ENCODE measurements around the gene AP4B1.
"Not testable (repeated sequence)": the region's sequence is repeated elsewhere in the genome, so short reads cannot be mapped to it uniquely, and the experiment has no call there.

AP4B1 gene

DNA sequence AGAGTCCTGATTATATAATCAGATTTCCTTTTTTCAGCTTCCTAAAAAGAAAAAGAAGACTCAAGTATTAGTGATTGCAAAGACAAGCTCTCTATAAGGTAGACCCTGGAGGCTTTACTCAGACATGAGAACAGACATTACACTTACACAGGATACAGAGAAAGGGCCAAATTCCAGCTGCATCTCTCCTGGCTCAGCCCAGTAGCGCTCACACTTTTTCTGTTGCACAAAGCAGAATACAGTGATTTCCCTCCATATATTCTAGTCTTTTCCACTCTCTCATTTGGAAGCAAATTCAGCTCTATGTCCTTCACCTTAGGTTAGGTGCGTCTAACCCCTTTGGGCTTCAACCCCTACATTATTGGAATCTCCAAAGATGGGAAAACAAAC, 48.2 kb downstream of the AP4B1 start:
- no peak overlapping the region for H3K4me3 ChIP-seq (ENCODE audit: low read depth, low read length)
- TF ChIP-seq, protein P1, sequence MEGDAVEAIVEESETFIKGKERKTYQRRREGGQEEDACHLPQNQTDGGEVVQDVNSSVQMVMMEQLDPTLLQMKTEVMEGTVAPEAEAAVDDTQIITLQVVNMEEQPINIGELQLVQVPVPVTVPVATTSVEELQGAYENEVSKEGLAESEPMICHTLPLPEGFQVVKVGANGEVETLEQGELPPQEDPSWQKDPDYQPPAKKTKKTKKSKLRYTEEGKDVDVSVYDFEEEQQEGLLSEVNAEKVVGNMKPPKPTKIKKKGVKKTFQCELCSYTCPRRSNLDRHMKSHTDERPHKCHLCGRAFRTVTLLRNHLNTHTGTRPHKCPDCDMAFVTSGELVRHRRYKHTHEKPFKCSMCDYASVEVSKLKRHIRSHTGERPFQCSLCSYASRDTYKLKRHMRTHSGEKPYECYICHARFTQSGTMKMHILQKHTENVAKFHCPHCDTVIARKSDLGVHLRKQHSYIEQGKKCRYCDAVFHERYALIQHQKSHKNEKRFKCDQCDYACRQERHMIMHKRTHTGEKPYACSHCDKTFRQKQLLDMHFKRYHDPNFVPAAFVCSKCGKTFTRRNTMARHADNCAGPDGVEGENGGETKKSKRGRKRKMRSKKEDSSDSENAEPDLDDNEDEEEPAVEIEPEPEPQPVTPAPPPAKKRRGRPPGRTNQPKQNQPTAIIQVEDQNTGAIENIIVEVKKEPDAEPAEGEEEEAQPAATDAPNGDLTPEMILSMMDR (IDR thresholded peaks at IDR 0.05; ENCODE audit: low read depth, low read length), result no peak
- DNase-seq (ENCODE audit: low read depth, low spot score), result no peak
- in situ Hi-C loops (cut with HindIII; ENCODE audit: low sequenced_read_pairs), result no loop called here

GRCh38 chr1:113855630-113856400, 48.8 kb downstream of the AP4B1 start:
- TF ChIP-seq, protein P1 (IDR thresholded peaks at IDR 0.05; ENCODE audit: low read depth, low read length), result no peak
- H3K4me3 ChIP-seq (ENCODE audit: low read depth, low read length), result no peak overlapping the region
- in situ Hi-C loops (cut with HindIII; ENCODE audit: low sequenced_read_pairs), result no loop called here
- DNase-seq (ENCODE audit: low read depth, low spot score), result no peak

- TF ChIP-seq, protein P1 (IDR thresholded peaks at IDR 0.05; ENCODE audit: low read depth, low read length), result no peak
Observed at GRCh38 chr1:113854234-113854633, 50.4 kb downstream of the AP4B1 start.

DNA sequence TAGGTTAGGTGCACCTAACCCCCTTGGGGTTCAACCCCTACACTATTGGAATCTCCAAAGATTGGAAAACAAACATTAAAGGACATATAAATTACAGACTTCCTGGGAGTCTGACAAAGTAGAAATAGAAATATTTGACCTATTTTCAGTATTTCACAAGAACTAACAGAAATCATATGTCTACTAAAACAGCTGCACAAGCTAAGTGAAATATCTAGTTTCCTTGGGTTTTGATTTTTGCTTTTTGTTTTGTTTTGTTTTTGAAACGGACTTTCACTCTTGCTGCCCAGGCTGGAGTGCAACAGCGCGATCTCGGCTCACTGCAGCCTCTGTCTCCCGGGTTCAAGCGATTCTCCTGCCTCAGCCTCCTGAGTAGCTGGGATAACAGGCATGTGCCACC, 51.9 kb downstream of the AP4B1 start:
- H3K4me3 ChIP-seq (ENCODE audit: low read depth, low read length); DNase-seq (ENCODE audit: low read depth, low spot score); in situ Hi-C loops (cut with HindIII; ENCODE audit: low sequenced_read_pairs): not testable (repeated sequence)

More at GRCh38 chr1:113854234-113854633, 50.4 kb downstream of the AP4B1 start:
- no peak for DNase-seq (ENCODE audit: low read depth, low spot score)
- in situ Hi-C loops (cut with HindIII; ENCODE audit: low sequenced_read_pairs), result no loop called here
- no peak overlapping the region for H3K4me3 ChIP-seq (ENCODE audit: low read depth, low read length)

DNA sequence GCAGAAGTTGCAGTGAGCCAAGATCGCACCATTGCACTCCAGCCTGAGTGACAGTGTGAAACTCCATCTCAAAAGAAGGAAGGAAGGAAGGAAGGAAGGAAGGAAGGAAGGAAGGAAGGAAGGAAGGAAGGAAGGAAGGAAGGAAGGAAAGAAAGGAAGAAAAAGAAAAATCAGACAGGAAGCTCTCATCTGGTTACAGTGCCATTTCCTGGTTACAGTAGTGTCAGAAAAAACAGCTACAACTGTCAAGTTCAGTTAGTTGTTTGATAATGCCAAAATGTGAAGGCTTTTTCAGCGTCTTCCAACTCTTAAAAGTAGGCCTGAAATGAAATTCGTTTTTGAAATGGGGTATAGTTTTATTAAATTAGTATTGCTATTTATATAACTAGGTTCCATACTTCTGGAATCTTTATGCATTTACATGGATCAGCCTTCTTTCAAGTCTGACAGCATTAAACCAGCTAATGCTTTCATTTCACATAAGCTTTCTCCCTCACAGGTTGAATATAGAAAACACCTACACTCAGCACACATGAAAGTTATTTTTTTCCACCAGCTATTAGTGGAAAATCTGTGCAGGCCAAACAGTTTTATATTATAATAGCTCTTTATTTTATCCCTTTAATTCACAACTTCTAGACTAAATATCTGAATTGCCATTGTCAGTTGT, 54.3 kb downstream of the AP4B1 start:
- no peak for DNase-seq (ENCODE audit: low read depth, low spot score)
- no peak overlapping the region for H3K4me3 ChIP-seq (ENCODE audit: low read depth, low read length)
- in situ Hi-C loops (cut with HindIII; ENCODE audit: low sequenced_read_pairs), result no loop called here
- TF ChIP-seq, protein P1 (IDR thresholded peaks at IDR 0.05; ENCODE audit: low read depth, low read length), result no peak

DNA sequence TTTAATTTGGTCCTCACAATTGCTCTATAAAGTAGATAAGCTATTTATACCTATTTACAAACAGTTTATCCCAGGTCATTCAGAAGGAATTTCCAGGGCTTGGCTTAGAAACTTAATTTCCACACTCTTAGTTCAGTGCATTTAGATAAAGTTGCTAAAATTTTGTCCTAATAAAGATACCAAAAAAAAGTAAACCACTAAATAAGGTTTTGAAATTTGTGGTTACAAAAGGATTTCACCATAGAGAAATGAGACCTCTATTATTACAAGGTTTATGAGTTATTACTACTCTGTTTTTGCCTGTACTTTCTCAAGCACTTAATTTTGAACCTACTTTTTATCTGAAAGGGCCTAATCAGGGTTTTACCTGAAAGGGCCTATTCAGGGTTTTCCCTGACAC, 55.5 kb downstream of the AP4B1 start:
- in situ Hi-C loops (cut with HindIII; ENCODE audit: low sequenced_read_pairs), result no loop called here
- DNase-seq (ENCODE audit: low read depth, low spot score), result no peak
- TF ChIP-seq, protein P1 (IDR thresholded peaks at IDR 0.05; ENCODE audit: low read depth, low read length), result no peak
- no peak overlapping the region for H3K4me3 ChIP-seq (ENCODE audit: low read depth, low read length)

DNA sequence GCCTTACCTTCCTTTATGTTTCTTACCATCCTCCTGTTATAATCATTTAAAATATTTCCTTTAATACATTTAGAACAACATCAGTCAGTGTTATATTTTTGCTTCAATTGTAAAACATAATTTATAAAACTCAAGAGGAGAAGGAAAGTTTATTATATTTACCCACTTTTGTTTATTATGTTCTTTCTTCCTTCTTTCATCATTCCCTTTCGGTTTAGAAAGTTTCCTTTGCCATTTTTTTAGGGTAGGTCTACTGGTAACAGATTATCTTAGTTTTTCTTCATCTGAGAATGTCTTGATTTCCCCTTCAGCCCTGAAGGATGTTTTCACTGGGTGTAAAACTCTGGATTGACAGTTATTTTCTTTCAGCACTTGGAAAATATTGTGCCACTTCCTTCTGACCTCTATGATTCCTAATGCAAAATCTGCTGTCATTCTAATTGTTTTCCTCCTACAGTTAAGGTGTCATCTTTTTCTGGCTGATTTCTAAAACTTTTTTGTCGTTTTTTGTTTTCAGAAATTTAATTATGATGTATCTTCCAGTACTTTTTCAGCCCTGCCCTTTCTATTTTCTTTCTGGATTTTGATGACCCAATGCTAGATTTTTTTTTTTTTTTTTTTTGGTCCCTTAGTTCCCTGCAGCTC, 58.1 kb downstream of the AP4B1 start:
- in situ Hi-C loops (cut with HindIII; ENCODE audit: low sequenced_read_pairs), result no loop called here
- TF ChIP-seq, protein P1 (IDR thresholded peaks at IDR 0.05; ENCODE audit: low read depth, low read length), result no peak
- no peak overlapping the region for H3K4me3 ChIP-seq (ENCODE audit: low read depth, low read length)
- no peak for DNase-seq (ENCODE audit: low read depth, low spot score)

All from astrocyte of the spinal cord (primary cell).